GM18858 (cell line): ENCODE data around the gene AGT.

Source experiments
- ATAC-seq: cut with Tn5 transposase; IDR thresholded peaks from one replicate; pipeline ENCODE4 v1.9.1; 2021; ENCODE audit not compliant: unreplicated experiment

AGT gene

GRCh38 chr1:230713915-230714764 lies at the start of gene AGT:
AGT (minus strand) TSS chr1:230714122; CDS start chr1:230710823, 3,299 bp downstream.
- no peak for ATAC-seq

GRCh38 chr1:230761443-230762167 lies 47.7 kb upstream of the AGT start:
- no peak for ATAC-seq

- ATAC-seq, result no peak
These were observed 46.5 kb upstream of the AGT start for GRCh38 chr1:230760360-230760827.

GRCh38 chr1:230759369-230760065 lies 45.6 kb upstream of the AGT start:
- no peak for ATAC-seq

- ATAC-seq, result no peak
These were observed 44.9 kb upstream of the AGT start for GRCh38 chr1:230758709-230759368.

- ATAC-seq, result no peak
These were observed 44.2 kb upstream of the AGT start for GRCh38 chr1:230757856-230758708.

GRCh38 chr1:230754796-230755195 lies 40.9 kb upstream of the AGT start:
- ATAC-seq, result no peak

- no peak for ATAC-seq
These were observed 39.8 kb upstream of the AGT start for GRCh38 chr1:230753586-230754251.

GRCh38 chr1:230753191-230753585 lies 39.3 kb upstream of the AGT start:
- ATAC-seq, result no peak

GRCh38 chr1:230752407-230752806 lies 38.5 kb upstream of the AGT start:
- ATAC-seq, result no peak

- no peak for ATAC-seq
These were observed 37.2 kb upstream of the AGT start for GRCh38 chr1:230750986-230751625.

- ATAC-seq, result no peak
These were observed 36.7 kb upstream of the AGT start for GRCh38 chr1:230750576-230750975.

- no peak for ATAC-seq
These were observed 35.7 kb upstream of the AGT start for GRCh38 chr1:230749635-230750034.

GRCh38 chr1:230749150-230749549 lies 35.2 kb upstream of the AGT start:
- ATAC-seq, result no peak

- no peak for ATAC-seq
These were observed 34.2 kb upstream of the AGT start for GRCh38 chr1:230747890-230748800.

GRCh38 chr1:230747127-230747730 lies 33.3 kb upstream of the AGT start, which contains the start of gene CAPN9:
CAPN9 (plus strand) TSS chr1:230747388; CDS start chr1:230747497, 109 bp downstream.
- no peak for ATAC-seq

GRCh38 chr1:230746617-230747016 lies 32.7 kb upstream of the AGT start:
- no peak for ATAC-seq
